HEK293T (cell line): ENCODE results near the gene HIPK1.

Experiments
- CTCF ChIA-PET: fragments of 350-600 bp; formaldehyde crosslinking; extraction: SDS; loops from one replicate; lab custom pipeline; 2021; ENCODE audit warnings: antibody characterized with exemption, inconsistent platforms; lab: Yijun Ruan, JAX
- POLR2A ChIA-PET: fragments of 350-600 bp; formaldehyde crosslinking; extraction: SDS; loops from one replicate; lab custom pipeline; 2020; ENCODE audit warnings: antibody characterized with exemption, inconsistent platforms; lab: Yijun Ruan, JAX
- DNase-seq: peaks from one replicate; pipeline ENCODE4 v3.0.0; 2012; ENCODE audit warnings: mixed read lengths; ENCODE audit errors: extremely low spot score
- ARNT ChIP-seq: fragments of 450-650 bp; IDR thresholded peaks from 2 replicates; pipeline ENCODE4 v1.6.1; 2017; ENCODE audit warnings: mild to moderate bottlenecking
- BHLHE40 ChIP-seq: fragments of 450-650 bp; IDR thresholded peaks from 2 replicates; pipeline ENCODE4 v1.6.1; 2016; ENCODE audit warnings: mild to moderate bottlenecking, moderate library complexity, borderline replicate concordance
- CTBP1 ChIP-seq: fragments of 450-650 bp; IDR thresholded peaks from 2 replicates; pipeline ENCODE4 v1.6.1; 2016; ENCODE audit warnings: borderline replicate concordance
- ELF4 ChIP-seq: fragments of 450-650 bp; IDR thresholded peaks from 2 replicates; pipeline ENCODE4 v1.6.1; 2017; ENCODE audit warnings: antibody characterized with exemption
- FOXA1 ChIP-seq: fragments of 450-650 bp; IDR thresholded peaks from 2 replicates; pipeline ENCODE4 v1.6.1; 2016; ENCODE audit warnings: mild to moderate bottlenecking
- FOXK2 ChIP-seq: fragments of 450-650 bp; IDR thresholded peaks from 2 replicates; pipeline ENCODE4 v1.6.1; 2016; ENCODE audit warnings: mild to moderate bottlenecking
- FOXM1 ChIP-seq: fragments of 450-650 bp; IDR thresholded peaks from 2 replicates; pipeline ENCODE4 v1.6.1; 2017; ENCODE audit warnings: mild to moderate bottlenecking, borderline replicate concordance
- HDGF ChIP-seq: fragments of 450-650 bp; IDR thresholded peaks from 2 replicates; pipeline ENCODE4 v1.6.1; 2017; ENCODE audit warnings: antibody characterized with exemption, borderline replicate concordance
- L3MBTL2 ChIP-seq: fragments of 450-650 bp; conservative IDR thresholded peaks from 2 replicates; pipeline ENCODE4 v1.6.1; 2016; ENCODE audit warnings: mild to moderate bottlenecking
- LEF1 ChIP-seq: fragments of 450-650 bp; IDR thresholded peaks from 2 replicates; pipeline ENCODE4 v1.6.1; 2017; ENCODE audit warnings: mild to moderate bottlenecking, borderline replicate concordance
- NFRKB ChIP-seq: fragments of 450-650 bp; IDR thresholded peaks from 2 replicates; pipeline ENCODE4 v1.6.1; 2016; ENCODE audit warnings: mild to moderate bottlenecking, moderate library complexity
- SP1 ChIP-seq: fragments of 450-650 bp; IDR thresholded peaks from 2 replicates; pipeline ENCODE4 v1.6.1; 2017
- SUZ12 ChIP-seq: fragments of 450-650 bp; IDR thresholded peaks from 2 replicates; pipeline ENCODE4 v1.6.1; 2016; ENCODE audit warnings: mild to moderate bottlenecking
- TARDBP ChIP-seq: fragments of 450-650 bp; IDR thresholded peaks from 2 replicates; pipeline ENCODE4 v1.6.1; 2016
- ZNF384 ChIP-seq: fragments of 450-650 bp; IDR thresholded peaks from 2 replicates; pipeline ENCODE4 v1.6.1; 2016
- TF ChIP-seq, protein P1 (sequence below): fragments of 450-650 bp; IDR thresholded peaks from 2 replicates; pipeline ENCODE4 v1.6.1; 2016

The HIPK1 gene

GRCh38 chr1:113993766-113994165 lies 64.6 kb downstream of the HIPK1 start:
- TF ChIP-seq SUZ12 (no peak), CTBP1 (no peak), FOXA1 (no peak)
- ChIA-PET POLR2A (no interaction called here), CTCF (interaction anchor here (0.6 to 0.7 kb wide), 2 partner anchors 30 to 290 kb away, joined by 3 to 5 read pairs; no protein-coding TSS in a partner anchor)
- DNase-seq, result no peak

GRCh38 chr1:113995382-113995781 lies 66.3 kb downstream of the HIPK1 start:
- POLR2A ChIA-PET, result no interaction called here
- CTCF ChIA-PET, result no interaction called here
- no peak for DNase-seq
- TF ChIP-seq LEF1 (no peak), FOXK2 (no peak), L3MBTL2 (no peak), NFRKB (no peak), FOXA1 (no peak), ARNT (no peak), ZNF384 (no peak), ELF4 (no peak), SP1 (no peak), TARDBP (no peak), BHLHE40 (no peak), CTBP1 (no peak), HDGF (no peak)
- TF ChIP-seq, protein P1, sequence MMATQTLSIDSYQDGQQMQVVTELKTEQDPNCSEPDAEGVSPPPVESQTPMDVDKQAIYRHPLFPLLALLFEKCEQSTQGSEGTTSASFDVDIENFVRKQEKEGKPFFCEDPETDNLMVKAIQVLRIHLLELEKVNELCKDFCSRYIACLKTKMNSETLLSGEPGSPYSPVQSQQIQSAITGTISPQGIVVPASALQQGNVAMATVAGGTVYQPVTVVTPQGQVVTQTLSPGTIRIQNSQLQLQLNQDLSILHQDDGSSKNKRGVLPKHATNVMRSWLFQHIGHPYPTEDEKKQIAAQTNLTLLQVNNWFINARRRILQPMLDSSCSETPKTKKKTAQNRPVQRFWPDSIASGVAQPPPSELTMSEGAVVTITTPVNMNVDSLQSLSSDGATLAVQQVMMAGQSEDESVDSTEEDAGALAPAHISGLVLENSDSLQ, result no peak

DNA sequence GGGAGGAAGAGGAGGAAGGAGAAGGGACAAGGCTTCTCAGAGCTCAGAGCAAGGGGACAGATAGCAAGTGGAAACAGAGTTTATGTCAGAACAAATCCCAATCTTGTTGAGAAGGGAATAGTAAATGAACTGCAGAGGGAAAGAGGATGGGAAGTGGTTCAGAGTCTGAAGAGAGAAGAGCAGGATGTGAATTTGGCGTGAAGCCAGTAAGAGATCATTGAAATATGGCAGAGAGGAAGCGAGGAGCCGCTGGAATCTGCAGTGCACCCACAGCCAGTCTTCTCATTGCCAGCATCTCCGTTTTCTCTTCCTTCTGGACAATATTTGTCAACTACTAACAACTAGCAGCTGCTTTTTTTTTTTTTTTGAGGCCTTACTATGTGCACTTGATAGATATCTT lies 69.2 kb downstream of the HIPK1 start:
- TF ChIP-seq SUZ12, result no peak
- TF ChIP-seq HDGF, result no peak
- ChIA-PET CTCF (no interaction called here), POLR2A (no interaction called here)
- no peak for DNase-seq

DNA sequence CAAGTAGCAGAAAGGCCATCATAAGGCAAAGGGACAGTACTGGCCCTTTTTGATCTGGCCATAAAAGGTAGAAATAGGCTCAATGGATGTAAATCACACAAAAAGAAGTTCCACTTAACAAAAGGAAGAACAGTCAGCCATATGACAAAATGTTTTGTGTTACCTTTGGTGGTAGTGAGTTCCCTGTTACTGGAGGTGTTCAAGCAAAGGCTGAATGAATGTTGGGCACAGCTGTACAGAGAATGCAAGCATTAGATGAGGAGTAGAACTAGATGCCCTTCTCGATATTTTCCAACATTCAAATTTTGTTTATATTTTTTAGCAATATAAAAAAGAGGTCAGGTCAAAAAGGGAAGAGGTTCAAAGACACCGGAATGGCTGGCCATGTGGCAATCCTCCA lies 70.1 kb downstream of the HIPK1 start:
- CTCF ChIA-PET, result no interaction called here
- POLR2A ChIA-PET, result no interaction called here
- no peak for TF ChIP-seq HDGF
- TF ChIP-seq BHLHE40, result no peak
- no peak for TF ChIP-seq ZNF384
- TF ChIP-seq CTBP1, result no peak
- no peak for TF ChIP-seq SP1
- TF ChIP-seq TARDBP, result no peak
- TF ChIP-seq, protein P1, result no peak
- no peak for TF ChIP-seq ELF4
- TF ChIP-seq FOXK2, result no peak
- no peak for TF ChIP-seq FOXA1
- no peak for TF ChIP-seq ARNT
- no peak for TF ChIP-seq FOXM1
- TF ChIP-seq SUZ12, result no peak
- no peak for TF ChIP-seq NFRKB
- no peak for TF ChIP-seq LEF1
- TF ChIP-seq L3MBTL2, result no peak

DNA sequence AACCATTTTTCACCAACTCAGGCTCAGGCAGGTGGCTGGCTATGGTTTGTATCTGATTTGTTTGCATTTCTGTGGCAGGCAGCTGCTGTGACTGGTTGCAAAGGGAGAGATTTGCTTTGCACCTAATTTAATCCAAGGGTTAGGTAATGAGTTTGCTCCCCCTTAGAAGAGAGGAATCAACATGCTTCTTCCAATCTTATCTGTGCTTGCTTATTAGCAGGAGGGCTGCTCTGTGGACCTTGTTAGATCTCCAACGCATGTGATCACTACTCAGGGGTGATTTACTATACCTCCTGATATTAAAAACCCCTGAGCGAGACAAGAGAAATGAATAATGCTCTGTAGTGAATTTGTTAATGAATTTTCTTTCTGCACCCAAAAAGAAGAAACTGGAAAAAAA lies 70.7 kb downstream of the HIPK1 start:
- no peak for TF ChIP-seq NFRKB
- TF ChIP-seq CTBP1, result no peak
- TF ChIP-seq SP1, result no peak
- TF ChIP-seq, protein P1, result no peak
- no peak for TF ChIP-seq SUZ12
- no peak for TF ChIP-seq FOXA1
- no peak for TF ChIP-seq L3MBTL2
- no peak for TF ChIP-seq HDGF
- no peak for TF ChIP-seq ZNF384
- no peak for TF ChIP-seq LEF1
- no peak for TF ChIP-seq FOXM1
- CTCF ChIA-PET, result no interaction called here
- POLR2A ChIA-PET, result no interaction called here
- DNase-seq, result no peak

More for the DNA sequence above, 70.1 kb downstream of the HIPK1 start:
- DNase-seq, result no peak

DNA sequence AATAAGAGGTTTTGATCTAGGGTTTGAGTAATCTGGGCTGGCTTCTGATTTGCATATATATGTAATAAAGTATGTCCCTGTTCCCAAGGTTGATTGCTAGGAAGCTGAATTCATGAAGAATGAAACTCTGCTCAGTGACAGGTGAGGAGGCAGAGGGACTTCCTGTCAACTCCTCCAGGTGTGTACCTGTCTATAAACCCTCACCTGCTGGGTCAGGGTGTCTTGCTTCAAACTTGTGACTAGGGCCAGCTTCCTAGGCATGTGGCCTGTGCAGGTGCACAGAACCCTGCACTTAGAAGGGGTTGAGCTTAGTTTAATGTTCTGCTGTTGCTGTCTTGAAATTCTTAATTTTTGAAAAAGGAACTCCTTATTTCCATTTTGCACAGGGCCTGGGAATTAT lies 71.3 kb downstream of the HIPK1 start:
- no peak for DNase-seq

More for the DNA sequence above, 71.3 kb downstream of the HIPK1 start:
- CTCF ChIA-PET, result interaction anchor here (1.1 kb wide), 1 partner anchor 219 kb away, joined by 3 read pairs; no protein-coding TSS in a partner anchor
- POLR2A ChIA-PET, result interaction anchor here (1.6 kb wide), 1 partner anchor 22 kb away, joined by 3 read pairs; the partner anchor contains the start of gene OLFML3
- TF ChIP-seq LEF1, result no peak
- TF ChIP-seq ARNT, result no peak
- no peak for TF ChIP-seq TARDBP
- TF ChIP-seq L3MBTL2, result no peak
- no peak for TF ChIP-seq FOXM1
- TF ChIP-seq SP1, result no peak
- no peak for TF ChIP-seq BHLHE40
- TF ChIP-seq FOXA1, result no peak
- TF ChIP-seq, protein P1, result no peak
- no peak for TF ChIP-seq SUZ12
- TF ChIP-seq HDGF, result no peak
- TF ChIP-seq ZNF384, result no peak
- no peak for TF ChIP-seq FOXK2
- TF ChIP-seq ELF4, result no peak
- no peak for TF ChIP-seq NFRKB
- no peak for TF ChIP-seq CTBP1
